ENCODE measurements around the gene CCDC91.

GRCh38 chr12:28568704-28569103 lies 378.4 kb downstream of the CCDC91 start:
- TF ChIP-seq, protein P1, sequence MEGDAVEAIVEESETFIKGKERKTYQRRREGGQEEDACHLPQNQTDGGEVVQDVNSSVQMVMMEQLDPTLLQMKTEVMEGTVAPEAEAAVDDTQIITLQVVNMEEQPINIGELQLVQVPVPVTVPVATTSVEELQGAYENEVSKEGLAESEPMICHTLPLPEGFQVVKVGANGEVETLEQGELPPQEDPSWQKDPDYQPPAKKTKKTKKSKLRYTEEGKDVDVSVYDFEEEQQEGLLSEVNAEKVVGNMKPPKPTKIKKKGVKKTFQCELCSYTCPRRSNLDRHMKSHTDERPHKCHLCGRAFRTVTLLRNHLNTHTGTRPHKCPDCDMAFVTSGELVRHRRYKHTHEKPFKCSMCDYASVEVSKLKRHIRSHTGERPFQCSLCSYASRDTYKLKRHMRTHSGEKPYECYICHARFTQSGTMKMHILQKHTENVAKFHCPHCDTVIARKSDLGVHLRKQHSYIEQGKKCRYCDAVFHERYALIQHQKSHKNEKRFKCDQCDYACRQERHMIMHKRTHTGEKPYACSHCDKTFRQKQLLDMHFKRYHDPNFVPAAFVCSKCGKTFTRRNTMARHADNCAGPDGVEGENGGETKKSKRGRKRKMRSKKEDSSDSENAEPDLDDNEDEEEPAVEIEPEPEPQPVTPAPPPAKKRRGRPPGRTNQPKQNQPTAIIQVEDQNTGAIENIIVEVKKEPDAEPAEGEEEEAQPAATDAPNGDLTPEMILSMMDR (IDR thresholded peaks at IDR 0.05) = no peak
- TF ChIP-seq POLR2A (IDR thresholded peaks at IDR 0.05) (no peak), POLR2AphosphoS5 (IDR thresholded peaks at IDR 0.05) (no peak)
